Esophagus muscularis mucosa (tissue), 4 donors: ENCODE results near the gene CACHD1.

Experiments used
- EP300 ChIP-seq: sonication (generic); formaldehyde crosslinking; IDR thresholded peaks from one replicate; pipeline ENCODE4 v1.6.1; 2017; ENCODE audit warnings: antibody characterized with exemption
- POLR2A ChIP-seq: fragments of 450-650 bp; IDR thresholded peaks from one replicate; pipeline ENCODE4 v1.6.1; 2017; ENCODE audit warnings: antibody characterized with exemption, moderate library complexity, mild to moderate bottlenecking, low read depth
- TF ChIP-seq, protein P1 (sequence below), 3 experiments: fragments of 200-600 bp in 2 of 3; fragments of 450-650 bp in 1 of 3; sonication (generic) in 2 of 3; IDR thresholded peaks; one replicate each; pipeline ENCODE4 v1.5.1; 2017 to 2019; ENCODE audit warnings: antibody characterized with exemption in 3 of 3, mild to moderate bottlenecking in 2 of 3, moderate library complexity in 1 of 3

DNA sequence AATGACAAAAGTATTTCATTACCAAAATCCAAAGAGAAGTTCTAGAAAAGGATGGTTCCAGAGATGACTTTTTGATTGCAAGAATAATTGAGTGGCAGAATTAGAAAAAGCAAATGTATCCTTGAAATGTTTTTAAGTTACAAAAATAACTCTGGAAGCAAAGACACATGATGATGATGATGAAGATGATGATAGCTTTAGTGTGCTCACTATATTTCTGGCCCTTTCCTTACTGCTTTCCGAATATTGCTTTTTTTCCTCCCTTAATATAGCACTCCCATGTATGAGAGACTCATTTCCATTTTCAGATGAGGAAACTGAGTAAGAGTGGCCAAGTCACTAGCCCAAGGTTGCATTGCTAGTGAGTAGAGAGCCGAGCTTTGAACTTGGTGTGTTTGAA, 54.7 kb downstream of the CACHD1 start:
- TF ChIP-seq, protein P1, sequence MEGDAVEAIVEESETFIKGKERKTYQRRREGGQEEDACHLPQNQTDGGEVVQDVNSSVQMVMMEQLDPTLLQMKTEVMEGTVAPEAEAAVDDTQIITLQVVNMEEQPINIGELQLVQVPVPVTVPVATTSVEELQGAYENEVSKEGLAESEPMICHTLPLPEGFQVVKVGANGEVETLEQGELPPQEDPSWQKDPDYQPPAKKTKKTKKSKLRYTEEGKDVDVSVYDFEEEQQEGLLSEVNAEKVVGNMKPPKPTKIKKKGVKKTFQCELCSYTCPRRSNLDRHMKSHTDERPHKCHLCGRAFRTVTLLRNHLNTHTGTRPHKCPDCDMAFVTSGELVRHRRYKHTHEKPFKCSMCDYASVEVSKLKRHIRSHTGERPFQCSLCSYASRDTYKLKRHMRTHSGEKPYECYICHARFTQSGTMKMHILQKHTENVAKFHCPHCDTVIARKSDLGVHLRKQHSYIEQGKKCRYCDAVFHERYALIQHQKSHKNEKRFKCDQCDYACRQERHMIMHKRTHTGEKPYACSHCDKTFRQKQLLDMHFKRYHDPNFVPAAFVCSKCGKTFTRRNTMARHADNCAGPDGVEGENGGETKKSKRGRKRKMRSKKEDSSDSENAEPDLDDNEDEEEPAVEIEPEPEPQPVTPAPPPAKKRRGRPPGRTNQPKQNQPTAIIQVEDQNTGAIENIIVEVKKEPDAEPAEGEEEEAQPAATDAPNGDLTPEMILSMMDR (IDR thresholded peaks at IDR 0.05) = no peak
- TF ChIP-seq POLR2A (no peak), EP300 (no peak)
